ENCODE measurements around the gene USH1C.

GRCh38 chr11:17486646-17487045, 57.6 kb downstream of the USH1C start:
- TF ChIP-seq EP300 (IDR thresholded peaks at IDR 0.05) (no peak), CTCF (IDR thresholded peaks at IDR 0.05) (no peak)

Data from ovary (tissue), 3 donors.